Ectodermal cell (in vitro differentiated cells): Measurements from ENCODE around the gene EML4.

Experiments
- H3K27ac ChIP-seq: 2 replicates; pipeline ENCODE4 v1.7.0; 2013; ENCODE audit warnings: mild to moderate bottlenecking, low read depth, low read length; ENCODE audit not compliant: insufficient read depth, poor library complexity, severe bottlenecking
- H3K27me3 ChIP-seq: 2 replicates; pipeline ENCODE4 v1.7.0; 2013; ENCODE audit warnings: mild to moderate bottlenecking, low read length; ENCODE audit not compliant: insufficient read depth, control insufficient read depth, poor library complexity, severe bottlenecking
- H3K36me3 ChIP-seq: one replicate; pipeline ENCODE4 v1.7.0; 2013; ENCODE audit warnings: low read length; ENCODE audit not compliant: control insufficient read depth, insufficient read depth
- H3K4me1 ChIP-seq: one replicate; pipeline ENCODE4 v1.7.0; 2013; ENCODE audit warnings: low read length; ENCODE audit not compliant: control insufficient read depth, insufficient read depth
- H3K4me3 ChIP-seq: 2 replicates; pipeline ENCODE4 v1.7.0; 2013; ENCODE audit warnings: low read depth, low read length, control low read depth; ENCODE audit not compliant: insufficient read depth
- H3K9me3 ChIP-seq: 2 replicates; pipeline ENCODE4 v1.7.0; 2013; ENCODE audit warnings: mild to moderate bottlenecking, low read length, moderate library complexity; ENCODE audit not compliant: control insufficient read depth
- WGBS, 2 experiments: methylation state at CpG; one replicate each; pipeline ENCODE4 v1.1.7; 2013; ENCODE audit warnings: missing lambda C conversion rate in 2 of 2; 5-methylcytosine and 5-hydroxymethylcytosine counted together

EML4 gene

GRCh38 chr2:42138163-42139015 is 30.8 kb upstream of the EML4 start:
- Histone ChIP-seq H3K4me1 (peaks cover 20% of the 10 kb centered on the region), H3K4me3 (no peak overlapping the region), H3K27me3 (peaks cover 2% of the 10 kb centered on the region), H3K9me3 (no peaks in the 10 kb centered on the region), H3K27ac (no peak overlapping the region), H3K36me3 (no peaks in the 10 kb centered on the region)
- 95 to 97% methylated on average over 5 of the region's 5 CpGs for WGBS, 2 experiments

- Histone ChIP-seq H3K27ac (no peak overlapping the region), H3K27me3 (no peaks in the 10 kb centered on the region), H3K4me1 (peaks cover 18% of the 10 kb centered on the region), H3K36me3 (no peaks in the 10 kb centered on the region), H3K9me3 (no peaks in the 10 kb centered on the region), H3K4me3 (no peak overlapping the region)
- 94 to 100% methylated on average over 3 of the region's 3 CpGs for WGBS, 2 experiments
These were observed 30.1 kb upstream of the EML4 start for GRCh38 chr2:42139101-42139500.

- H3K4me1 ChIP-seq = peaks cover 18% of the 10 kb centered on the region
- H3K9me3 ChIP-seq = no peaks in the 10 kb centered on the region
- H3K36me3 ChIP-seq = no peaks in the 10 kb centered on the region
- 81 to 94% methylated on average over 1 of the region's 2 CpGs for WGBS, 2 experiments
- no peaks in the 10 kb centered on the region for H3K27me3 ChIP-seq
- no peak overlapping the region for H3K27ac ChIP-seq
- H3K4me3 ChIP-seq = no peak overlapping the region
These were observed 28.7 kb upstream of the EML4 start for GRCh38 chr2:42140496-42140895.

- 18 to 20% methylated on average over 13 of the region's 13 CpGs for WGBS, 2 experiments
- Histone ChIP-seq H3K9me3 (no peaks in the 10 kb centered on the region), H3K4me3 (peak overlapping the region; percentile 21), H3K27ac (peak overlapping the region; percentile 41), H3K36me3 (no peaks in the 10 kb centered on the region), H3K4me1 (peaks cover 18% of the 10 kb centered on the region), H3K27me3 (no peaks in the 10 kb centered on the region)
These were observed 27.2 kb upstream of the EML4 start for GRCh38 chr2:42141687-42142546.

GRCh38 chr2:42142547-42143184 is 26.5 kb upstream of the EML4 start:
- WGBS, 2 experiments = 72 to 75% methylated on average over 9 of the region's 9 CpGs
- H3K27ac ChIP-seq = no peak overlapping the region

GRCh38 chr2:42147641-42148274 is 21.4 kb upstream of the EML4 start:
- H3K27ac ChIP-seq = no peak overlapping the region
- no peaks in the 10 kb centered on the region for H3K36me3 ChIP-seq
- 88 to 90% methylated on average over 5 of the region's 5 CpGs for WGBS, 2 experiments
- H3K4me1 ChIP-seq = peaks cover 4% of the 10 kb centered on the region
- H3K27me3 ChIP-seq = no peaks in the 10 kb centered on the region
- no peaks in the 10 kb centered on the region for H3K9me3 ChIP-seq
- H3K4me3 ChIP-seq = no peak overlapping the region

More at GRCh38 chr2:42142547-42143184, 26.5 kb upstream of the EML4 start:
- no peaks in the 10 kb centered on the region for H3K27me3 ChIP-seq
- H3K4me1 ChIP-seq = peaks cover 18% of the 10 kb centered on the region
- H3K4me3 ChIP-seq = no peak overlapping the region
- no peaks in the 10 kb centered on the region for H3K36me3 ChIP-seq
- no peaks in the 10 kb centered on the region for H3K9me3 ChIP-seq

- Histone ChIP-seq H3K4me1 (peaks cover 3% of the 10 kb centered on the region), H3K36me3 (no peaks in the 10 kb centered on the region), H3K27ac (no peak overlapping the region), H3K9me3 (no peaks in the 10 kb centered on the region), H3K4me3 (no peak overlapping the region), H3K27me3 (no peaks in the 10 kb centered on the region)
These were observed 19.0 kb upstream of the EML4 start for GRCh38 chr2:42150159-42150558.

- Histone ChIP-seq H3K4me3 (no peak overlapping the region), H3K27me3 (no peaks in the 10 kb centered on the region), H3K27ac (peak overlapping the region; percentile 19), H3K9me3 (no peaks in the 10 kb centered on the region), H3K36me3 (no peaks in the 10 kb centered on the region), H3K4me1 (peaks cover 3% of the 10 kb centered on the region)
- WGBS, 2 experiments = 59 to 68% methylated on average over 4 of the region's 4 CpGs
These were observed 15.1 kb upstream of the EML4 start for GRCh38 chr2:42153944-42154581.

GRCh38 chr2:42156721-42157120 is 12.4 kb upstream of the EML4 start:
- Histone ChIP-seq H3K27ac (no peak overlapping the region), H3K36me3 (no peaks in the 10 kb centered on the region), H3K4me3 (no peak overlapping the region), H3K27me3 (no peaks in the 10 kb centered on the region), H3K9me3 (no peaks in the 10 kb centered on the region), H3K4me1 (peaks cover 3% of the 10 kb centered on the region)
- WGBS, 2 experiments = 62 to 72% methylated on average over 4 of the region's 4 CpGs
